GM12878 (cell line): ENCODE measurements around the gene PIK3R5.

Experiments used
- BRCA1 ChIP-seq: IDR thresholded peaks from 2 replicates; pipeline ENCODE4 v1.6.1; 2011; ENCODE audit warnings: low read depth, low read length, improper control_type of control experiment
- MXI1 ChIP-seq: fragments of 150-350 bp; IDR thresholded peaks from 2 replicates; pipeline ENCODE4 v1.6.1; 2011; ENCODE audit warnings: low read depth, mild to moderate bottlenecking, inconsistent platforms, low read length, improper control_type of control experiment
- TF ChIP-seq, protein P1 (sequence below), 3 experiments: IDR thresholded peaks in 2 of 3; conservative IDR thresholded peaks in 1 of 3; 2 replicates each; pipeline ENCODE4 v1.5.1; 2011; ENCODE audit warnings: low read depth in 3 of 3, low read length in 3 of 3, mild to moderate bottlenecking in 3 of 3, control low read depth in 2 of 3, moderate library complexity in 2 of 3, inconsistent platforms in 1 of 3, mixed read lengths in 1 of 3; ENCODE audit not compliant: control insufficient read depth in 2 of 3, insufficient read depth in 1 of 3; ENCODE audit errors: extremely low read depth in 1 of 3
- TF ChIP-seq, protein P2 (sequence below): fragments of 450-650 bp; IDR thresholded peaks from 2 replicates; pipeline ENCODE4 v1.6.1; 2014; ENCODE audit warnings: mild to moderate bottlenecking
- TF ChIP-seq, protein P3 (sequence below): fragments of 450-650 bp; IDR thresholded peaks from 2 replicates; pipeline ENCODE4 v1.6.1; 2016; ENCODE audit warnings: mild to moderate bottlenecking

DNA sequence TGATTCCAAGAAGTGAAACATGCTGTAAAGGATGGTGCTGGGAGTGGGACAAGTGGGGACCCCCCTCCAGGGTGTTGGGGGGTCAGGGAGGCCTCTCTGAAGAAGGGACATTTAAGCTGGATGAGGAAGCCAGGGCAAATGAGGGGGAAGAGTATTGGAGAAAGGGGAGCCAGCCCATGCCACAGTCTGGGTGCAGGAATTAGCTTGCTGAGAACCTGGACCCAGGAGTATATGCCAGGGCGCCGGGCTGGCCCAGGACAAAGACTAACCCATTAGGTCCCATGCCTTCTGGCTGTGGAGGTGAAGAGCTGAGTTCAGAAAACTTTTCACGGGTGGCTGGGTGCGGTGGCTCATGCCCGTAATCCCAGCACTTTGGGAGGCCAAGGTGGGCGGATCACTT is 52.4 kb downstream of the PIK3R5 start:
- TF ChIP-seq, protein P1, sequence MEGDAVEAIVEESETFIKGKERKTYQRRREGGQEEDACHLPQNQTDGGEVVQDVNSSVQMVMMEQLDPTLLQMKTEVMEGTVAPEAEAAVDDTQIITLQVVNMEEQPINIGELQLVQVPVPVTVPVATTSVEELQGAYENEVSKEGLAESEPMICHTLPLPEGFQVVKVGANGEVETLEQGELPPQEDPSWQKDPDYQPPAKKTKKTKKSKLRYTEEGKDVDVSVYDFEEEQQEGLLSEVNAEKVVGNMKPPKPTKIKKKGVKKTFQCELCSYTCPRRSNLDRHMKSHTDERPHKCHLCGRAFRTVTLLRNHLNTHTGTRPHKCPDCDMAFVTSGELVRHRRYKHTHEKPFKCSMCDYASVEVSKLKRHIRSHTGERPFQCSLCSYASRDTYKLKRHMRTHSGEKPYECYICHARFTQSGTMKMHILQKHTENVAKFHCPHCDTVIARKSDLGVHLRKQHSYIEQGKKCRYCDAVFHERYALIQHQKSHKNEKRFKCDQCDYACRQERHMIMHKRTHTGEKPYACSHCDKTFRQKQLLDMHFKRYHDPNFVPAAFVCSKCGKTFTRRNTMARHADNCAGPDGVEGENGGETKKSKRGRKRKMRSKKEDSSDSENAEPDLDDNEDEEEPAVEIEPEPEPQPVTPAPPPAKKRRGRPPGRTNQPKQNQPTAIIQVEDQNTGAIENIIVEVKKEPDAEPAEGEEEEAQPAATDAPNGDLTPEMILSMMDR (IDR thresholded peaks at IDR 0.05 in 2 of 3, conservative IDR thresholded peaks at IDR 0.05 in 1 of 3; ENCODE audit: control insufficient read depth in 2 of 3, extremely low read depth in 1 of 3, insufficient read depth in 1 of 3, low read depth in 3 of 3, low read length in 3 of 3) = no peak
- TF ChIP-seq BRCA1 (no peak), MXI1 (no peak)
- TF ChIP-seq, protein P2, sequence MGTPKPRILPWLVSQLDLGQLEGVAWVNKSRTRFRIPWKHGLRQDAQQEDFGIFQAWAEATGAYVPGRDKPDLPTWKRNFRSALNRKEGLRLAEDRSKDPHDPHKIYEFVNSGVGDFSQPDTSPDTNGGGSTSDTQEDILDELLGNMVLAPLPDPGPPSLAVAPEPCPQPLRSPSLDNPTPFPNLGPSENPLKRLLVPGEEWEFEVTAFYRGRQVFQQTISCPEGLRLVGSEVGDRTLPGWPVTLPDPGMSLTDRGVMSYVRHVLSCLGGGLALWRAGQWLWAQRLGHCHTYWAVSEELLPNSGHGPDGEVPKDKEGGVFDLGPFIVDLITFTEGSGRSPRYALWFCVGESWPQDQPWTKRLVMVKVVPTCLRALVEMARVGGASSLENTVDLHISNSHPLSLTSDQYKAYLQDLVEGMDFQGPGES = no peak
- TF ChIP-seq, protein P3, sequence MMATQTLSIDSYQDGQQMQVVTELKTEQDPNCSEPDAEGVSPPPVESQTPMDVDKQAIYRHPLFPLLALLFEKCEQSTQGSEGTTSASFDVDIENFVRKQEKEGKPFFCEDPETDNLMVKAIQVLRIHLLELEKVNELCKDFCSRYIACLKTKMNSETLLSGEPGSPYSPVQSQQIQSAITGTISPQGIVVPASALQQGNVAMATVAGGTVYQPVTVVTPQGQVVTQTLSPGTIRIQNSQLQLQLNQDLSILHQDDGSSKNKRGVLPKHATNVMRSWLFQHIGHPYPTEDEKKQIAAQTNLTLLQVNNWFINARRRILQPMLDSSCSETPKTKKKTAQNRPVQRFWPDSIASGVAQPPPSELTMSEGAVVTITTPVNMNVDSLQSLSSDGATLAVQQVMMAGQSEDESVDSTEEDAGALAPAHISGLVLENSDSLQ = no peak
